ENCODE data around the gene HSD17B7.
A peak's percentile ranks its signal among the peaks of the same experiment; 100 is the strongest.
"Not testable (repeated sequence)": the region's sequence is repeated elsewhere in the genome, so short reads cannot be mapped to it uniquely, and the experiment has no call there.

HSD17B7 gene, protein sequence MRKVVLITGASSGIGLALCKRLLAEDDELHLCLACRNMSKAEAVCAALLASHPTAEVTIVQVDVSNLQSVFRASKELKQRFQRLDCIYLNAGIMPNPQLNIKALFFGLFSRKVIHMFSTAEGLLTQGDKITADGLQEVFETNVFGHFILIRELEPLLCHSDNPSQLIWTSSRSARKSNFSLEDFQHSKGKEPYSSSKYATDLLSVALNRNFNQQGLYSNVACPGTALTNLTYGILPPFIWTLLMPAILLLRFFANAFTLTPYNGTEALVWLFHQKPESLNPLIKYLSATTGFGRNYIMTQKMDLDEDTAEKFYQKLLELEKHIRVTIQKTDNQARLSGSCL

DNA sequence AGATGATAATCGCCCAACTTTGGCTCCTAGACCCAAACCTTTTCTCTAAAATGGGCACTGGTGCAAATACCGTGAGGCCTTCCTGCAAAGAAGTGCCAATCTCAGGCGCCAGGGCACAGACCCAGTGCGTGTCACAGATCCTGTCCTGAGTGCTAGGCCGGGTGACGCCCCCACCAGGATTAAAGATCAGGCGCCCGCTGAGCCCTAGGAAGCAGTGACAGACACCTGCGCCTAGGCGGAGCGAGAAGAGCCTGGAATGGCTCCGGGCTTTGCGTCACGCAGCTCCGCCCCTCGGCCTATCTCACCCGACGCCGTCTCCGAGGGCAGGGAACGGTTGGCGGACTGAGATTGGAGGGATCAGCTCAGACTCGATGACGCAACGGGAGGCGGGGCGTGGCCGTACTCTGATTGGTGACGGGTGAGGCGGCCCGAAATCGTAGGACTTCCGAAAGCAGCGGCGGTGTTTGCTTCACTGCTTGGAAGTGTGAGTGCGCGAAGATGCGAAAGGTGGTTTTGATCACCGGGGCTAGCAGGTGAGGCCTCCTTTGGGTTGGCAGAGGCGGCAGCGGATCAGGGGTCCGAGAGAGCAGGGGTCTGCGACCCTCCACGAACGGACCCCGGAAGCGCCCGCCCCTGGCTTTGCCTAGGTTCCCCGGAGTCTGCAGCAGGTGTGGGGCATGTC lies at the start of gene HSD17B7:
TSS of gene HSD17B7 (plus strand) at position 400 of the 682 bp plus-strand sequence. CDS start at position 499, 99 bp downstream.
- not testable (repeated sequence) for H3K9me3 ChIP-seq (ENCODE audit: control insufficient read depth, low read length); H3K36me3 ChIP-seq (ENCODE audit: control insufficient read depth, insufficient read depth, low read length); H3K27me3 ChIP-seq (ENCODE audit: control insufficient read depth, insufficient read depth, low read length); H3K4me1 ChIP-seq (ENCODE audit: control insufficient read depth, insufficient read depth, low read length); H3K4me3 ChIP-seq (ENCODE audit: low read length)
- peak within 1 kb of the TSS; percentile 43 for H3K9ac ChIP-seq (ENCODE audit: low read length)

DNA sequence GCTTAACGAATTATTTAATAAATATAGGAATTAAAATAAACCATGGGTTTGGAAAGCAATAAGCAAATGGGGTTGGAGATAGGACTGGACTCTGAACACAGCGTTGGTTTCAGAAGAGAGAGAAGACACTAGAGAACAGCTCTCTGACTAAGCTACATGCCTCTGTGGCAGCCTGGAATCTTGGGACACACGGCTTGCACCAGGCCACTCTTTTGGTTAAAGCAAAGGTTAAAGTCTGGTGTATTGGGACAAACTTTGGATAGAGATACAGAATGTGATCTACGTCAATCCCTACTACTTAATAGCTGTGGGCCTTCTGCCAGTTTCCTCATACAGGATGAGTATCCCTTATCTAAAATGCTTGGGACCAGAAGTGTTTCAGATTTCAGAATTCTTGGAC lies 49.7 kb upstream of the HSD17B7 start:
- H3K36me3 ChIP-seq (ENCODE audit: control insufficient read depth, insufficient read depth, low read length): no peaks in the 10 kb centered on the region
- H3K9ac ChIP-seq (ENCODE audit: low read length): no peak overlapping the region
- no peaks in the 10 kb centered on the region for H3K9me3 ChIP-seq (ENCODE audit: control insufficient read depth, low read length)
- H3K27me3 ChIP-seq (ENCODE audit: control insufficient read depth, insufficient read depth, low read length): no peaks in the 10 kb centered on the region
- no peaks in the 10 kb centered on the region for H3K4me1 ChIP-seq (ENCODE audit: control insufficient read depth, insufficient read depth, low read length)
- H3K4me3 ChIP-seq (ENCODE audit: low read length): no peak overlapping the region

DNA sequence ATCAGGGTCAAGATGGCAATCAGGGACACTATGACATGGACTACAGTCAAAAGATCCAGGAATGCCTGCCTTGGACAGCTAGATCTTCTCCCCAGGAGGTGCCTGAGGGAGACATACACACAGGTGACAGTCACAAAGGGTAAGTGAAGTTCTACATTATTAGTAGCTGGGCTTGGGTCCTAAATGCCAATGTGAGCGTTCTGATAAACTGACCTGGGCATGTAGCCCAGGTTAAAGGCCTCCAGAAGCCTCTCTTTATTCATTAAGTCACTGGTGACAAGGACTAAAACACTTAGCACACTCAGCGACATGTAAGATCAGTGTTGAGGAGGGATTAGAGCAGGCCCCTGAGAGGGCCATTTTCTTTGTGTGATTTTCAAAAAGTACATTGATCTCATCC lies 48.9 kb upstream of the HSD17B7 start:
- Histone ChIP-seq H3K36me3 (ENCODE audit: control insufficient read depth, insufficient read depth, low read length) (no peaks in the 10 kb centered on the region), H3K9me3 (ENCODE audit: control insufficient read depth, low read length) (no peaks in the 10 kb centered on the region), H3K27me3 (ENCODE audit: control insufficient read depth, insufficient read depth, low read length) (no peaks in the 10 kb centered on the region), H3K4me1 (ENCODE audit: control insufficient read depth, insufficient read depth, low read length) (no peaks in the 10 kb centered on the region), H3K9ac (ENCODE audit: low read length) (no peak overlapping the region), H3K4me3 (ENCODE audit: low read length) (no peak overlapping the region)

DNA sequence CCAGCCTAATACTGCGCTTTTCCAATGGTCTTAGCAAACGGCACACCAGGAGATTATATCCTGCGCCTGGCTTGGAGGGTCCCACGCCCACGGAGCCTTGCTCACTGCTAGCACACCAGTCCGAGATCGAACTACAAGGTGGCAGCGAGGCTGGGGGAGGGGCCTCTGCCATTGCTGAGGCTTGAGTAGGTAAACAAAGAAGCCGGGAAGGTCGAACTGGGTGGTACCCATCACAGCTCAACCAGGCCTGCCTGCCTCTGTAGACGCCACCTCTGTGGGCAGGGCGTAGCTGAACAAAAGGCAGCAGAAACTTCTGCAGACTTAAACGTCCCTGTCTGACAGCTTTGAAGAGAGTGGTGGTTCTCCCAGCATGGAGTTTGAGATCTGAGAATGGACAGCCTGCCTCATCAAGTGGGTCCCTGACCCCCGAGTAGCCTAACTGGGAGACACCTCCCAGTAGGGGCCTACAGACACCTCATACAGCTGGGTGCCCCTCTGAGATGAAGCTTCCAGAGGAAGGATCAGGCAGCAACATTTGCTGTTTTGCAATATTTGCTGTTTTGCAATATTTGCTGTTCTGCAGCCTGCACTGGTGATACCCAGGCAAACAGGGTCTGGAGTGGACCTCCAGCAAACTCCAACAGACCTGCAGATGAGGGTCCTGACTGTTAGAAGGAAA lies 44.1 kb upstream of the HSD17B7 start:
- H3K9ac ChIP-seq (ENCODE audit: low read length); H3K27me3 ChIP-seq (ENCODE audit: control insufficient read depth, insufficient read depth, low read length); H3K4me1 ChIP-seq (ENCODE audit: control insufficient read depth, insufficient read depth, low read length); H3K36me3 ChIP-seq (ENCODE audit: control insufficient read depth, insufficient read depth, low read length); H3K9me3 ChIP-seq (ENCODE audit: control insufficient read depth, low read length); H3K4me3 ChIP-seq (ENCODE audit: low read length): not testable (repeated sequence)

DNA sequence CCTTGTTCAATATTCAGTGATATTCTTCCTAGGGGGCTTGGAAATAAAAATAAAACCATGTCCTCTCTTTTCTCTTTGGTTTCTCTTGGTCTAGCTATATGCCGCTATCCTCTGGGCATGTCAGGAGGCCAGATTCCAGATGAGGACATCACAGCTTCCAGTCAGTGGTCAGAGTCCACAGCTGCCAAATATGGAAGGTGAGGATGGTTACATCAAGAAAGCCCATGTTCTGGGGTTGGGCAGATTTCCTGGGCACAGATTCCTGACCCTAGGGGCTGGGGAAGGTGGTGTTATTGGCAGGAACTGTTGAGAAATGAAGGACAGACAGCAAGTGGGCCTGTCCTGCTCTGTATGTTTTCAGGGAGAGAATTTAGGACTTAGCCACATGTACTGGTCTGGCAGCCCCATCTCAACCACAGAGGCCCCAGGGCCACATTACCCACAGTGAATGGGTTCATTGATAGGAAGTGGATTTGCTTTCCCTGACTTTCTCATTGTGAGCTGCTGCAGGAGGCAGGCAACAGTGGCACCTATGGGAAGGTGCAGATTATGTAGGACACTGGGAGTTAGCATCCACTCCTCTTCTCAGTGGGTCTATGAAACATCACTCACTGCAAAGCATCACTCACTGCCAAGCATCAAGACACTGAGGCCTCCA lies 37.4 kb upstream of the HSD17B7 start:
- no peak overlapping the region for H3K9ac ChIP-seq (ENCODE audit: low read length)
- H3K27me3 ChIP-seq (ENCODE audit: control insufficient read depth, insufficient read depth, low read length): no peaks in the 10 kb centered on the region
- no peak overlapping the region for H3K4me3 ChIP-seq (ENCODE audit: low read length)
- no peaks in the 10 kb centered on the region for H3K36me3 ChIP-seq (ENCODE audit: control insufficient read depth, insufficient read depth, low read length)
- H3K9me3 ChIP-seq (ENCODE audit: control insufficient read depth, low read length): no peaks in the 10 kb centered on the region
- H3K4me1 ChIP-seq (ENCODE audit: control insufficient read depth, insufficient read depth, low read length): no peaks in the 10 kb centered on the region

DNA sequence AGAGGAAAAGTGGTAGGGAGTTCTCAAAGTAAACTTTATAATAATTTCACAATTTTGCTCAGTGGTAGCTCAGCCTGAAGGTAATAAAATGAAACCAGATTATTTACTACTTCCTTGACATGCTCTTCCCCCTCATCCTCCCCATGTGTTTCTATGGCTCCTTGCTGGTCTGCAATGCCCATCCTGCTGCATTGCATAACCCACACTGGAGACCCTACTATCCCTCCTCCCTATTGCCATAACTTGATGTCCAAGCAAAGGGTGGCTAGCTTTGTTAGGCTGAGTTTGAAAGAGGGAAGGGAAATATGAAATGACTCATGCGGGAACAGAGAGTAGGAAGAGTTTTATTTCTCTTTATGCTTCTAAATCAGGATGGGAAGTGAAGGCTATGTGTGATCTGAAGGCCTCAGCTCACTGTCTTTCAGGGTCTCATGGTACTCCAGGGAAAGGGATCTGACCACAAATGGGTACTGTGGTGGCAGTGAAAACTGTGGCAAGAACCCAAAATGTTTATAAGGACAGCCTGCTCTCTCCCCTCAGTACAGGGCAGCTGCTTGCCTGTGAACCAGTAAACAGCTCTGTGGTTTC lies 36.4 kb upstream of the HSD17B7 start:
- Histone ChIP-seq H3K27me3 (ENCODE audit: control insufficient read depth, insufficient read depth, low read length) (no peaks in the 10 kb centered on the region), H3K4me3 (ENCODE audit: low read length) (no peak overlapping the region), H3K36me3 (ENCODE audit: control insufficient read depth, insufficient read depth, low read length) (no peaks in the 10 kb centered on the region), H3K9me3 (ENCODE audit: control insufficient read depth, low read length) (no peaks in the 10 kb centered on the region), H3K9ac (ENCODE audit: low read length) (no peak overlapping the region), H3K4me1 (ENCODE audit: control insufficient read depth, insufficient read depth, low read length) (no peaks in the 10 kb centered on the region)

DNA sequence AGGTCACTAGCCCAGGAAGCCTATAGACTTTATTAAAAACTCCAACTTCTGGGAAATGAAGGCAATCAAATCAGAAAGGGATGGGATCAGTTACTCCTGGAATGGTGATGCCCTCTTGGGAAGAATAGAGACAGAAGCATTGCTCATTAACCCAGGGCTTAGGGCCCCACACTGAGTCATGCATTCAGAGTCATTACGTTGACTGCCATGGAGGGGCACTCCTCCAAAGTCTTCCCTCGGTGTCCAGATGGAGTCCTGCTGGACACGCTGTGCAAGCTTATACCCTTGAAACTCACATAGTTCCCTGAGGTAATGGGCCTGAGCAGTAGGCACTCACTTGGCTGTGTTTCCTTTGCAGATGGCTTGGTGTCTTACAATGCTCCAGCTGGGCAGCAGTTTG lies 35.2 kb upstream of the HSD17B7 start:
- H3K9ac ChIP-seq (ENCODE audit: low read length): no peak overlapping the region
- no peaks in the 10 kb centered on the region for H3K27me3 ChIP-seq (ENCODE audit: control insufficient read depth, insufficient read depth, low read length)
- no peaks in the 10 kb centered on the region for H3K36me3 ChIP-seq (ENCODE audit: control insufficient read depth, insufficient read depth, low read length)
- H3K4me3 ChIP-seq (ENCODE audit: low read length): no peak overlapping the region
- no peaks in the 10 kb centered on the region for H3K9me3 ChIP-seq (ENCODE audit: control insufficient read depth, low read length)
- no peaks in the 10 kb centered on the region for H3K4me1 ChIP-seq (ENCODE audit: control insufficient read depth, insufficient read depth, low read length)

DNA sequence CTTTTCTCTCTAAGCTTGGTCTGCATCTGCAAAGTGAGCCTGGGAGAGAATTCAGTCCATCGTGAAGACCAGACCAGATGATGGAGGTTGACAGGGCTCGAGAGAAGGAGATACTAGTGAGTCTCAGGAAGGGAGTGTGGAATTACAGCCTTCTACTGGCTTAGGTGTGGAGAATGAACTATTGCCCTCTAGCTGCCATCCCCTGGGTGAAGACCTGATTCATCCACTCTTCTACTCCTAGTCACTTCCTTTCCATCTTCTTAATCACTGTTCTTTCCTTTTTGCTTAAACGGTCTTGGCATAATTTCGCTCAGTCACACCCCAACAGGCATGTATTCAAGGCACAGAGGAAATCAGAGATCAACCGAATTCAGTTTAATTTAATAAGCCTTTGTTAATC lies 34.0 kb upstream of the HSD17B7 start:
- Histone ChIP-seq H3K4me3 (ENCODE audit: low read length) (no peak overlapping the region), H3K9ac (ENCODE audit: low read length) (no peak overlapping the region), H3K27me3 (ENCODE audit: control insufficient read depth, insufficient read depth, low read length) (no peaks in the 10 kb centered on the region), H3K9me3 (ENCODE audit: control insufficient read depth, low read length) (no peaks in the 10 kb centered on the region), H3K4me1 (ENCODE audit: control insufficient read depth, insufficient read depth, low read length) (no peaks in the 10 kb centered on the region), H3K36me3 (ENCODE audit: control insufficient read depth, insufficient read depth, low read length) (no peaks in the 10 kb centered on the region)

DNA sequence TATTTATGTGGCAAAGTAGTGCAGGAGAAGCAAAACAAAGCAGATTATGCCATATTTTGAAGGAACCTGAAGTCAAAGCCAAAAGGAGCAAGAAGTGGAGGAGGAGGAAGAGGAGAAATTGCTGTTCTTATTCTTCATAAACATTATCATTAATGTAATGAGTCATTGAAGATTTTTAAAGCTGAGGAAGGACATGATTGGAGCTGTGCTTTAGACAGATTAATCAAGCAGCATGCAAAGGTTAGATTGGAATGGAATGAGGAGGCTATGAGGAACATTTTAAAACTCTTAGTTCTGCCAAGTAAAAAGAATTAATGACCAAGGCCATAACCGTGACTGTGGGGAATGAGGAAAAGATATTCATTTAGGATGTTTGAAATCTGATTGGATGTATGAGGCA lies 33.0 kb upstream of the HSD17B7 start:
- no peaks in the 10 kb centered on the region for H3K36me3 ChIP-seq (ENCODE audit: control insufficient read depth, insufficient read depth, low read length)
- no peaks in the 10 kb centered on the region for H3K9me3 ChIP-seq (ENCODE audit: control insufficient read depth, low read length)
- no peak overlapping the region for H3K4me3 ChIP-seq (ENCODE audit: low read length)
- no peaks in the 10 kb centered on the region for H3K4me1 ChIP-seq (ENCODE audit: control insufficient read depth, insufficient read depth, low read length)
- H3K27me3 ChIP-seq (ENCODE audit: control insufficient read depth, insufficient read depth, low read length): no peaks in the 10 kb centered on the region
- H3K9ac ChIP-seq (ENCODE audit: low read length): no peak overlapping the region

DNA sequence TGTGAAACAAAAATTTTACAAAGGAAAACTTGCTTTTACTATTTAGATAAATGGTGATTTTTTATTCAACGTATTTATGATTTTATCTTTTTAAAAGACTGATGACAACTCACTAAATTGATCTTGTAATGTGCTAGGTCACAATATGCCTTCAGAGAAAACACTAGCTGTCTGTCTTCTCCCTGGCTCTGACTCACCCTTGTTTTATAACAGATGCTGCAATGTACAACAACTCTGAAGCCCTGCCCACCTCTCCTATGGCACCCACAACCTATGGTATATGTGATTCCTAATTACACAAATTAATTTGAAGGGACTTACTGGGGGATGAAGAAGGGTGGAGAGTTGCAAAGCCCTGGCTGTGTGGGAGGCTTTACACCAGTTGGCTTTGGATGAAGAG lies 24.7 kb upstream of the HSD17B7 start:
- no peaks in the 10 kb centered on the region for H3K36me3 ChIP-seq (ENCODE audit: control insufficient read depth, insufficient read depth, low read length)
- no peak overlapping the region for H3K9ac ChIP-seq (ENCODE audit: low read length)
- no peaks in the 10 kb centered on the region for H3K4me1 ChIP-seq (ENCODE audit: control insufficient read depth, insufficient read depth, low read length)

DNA sequence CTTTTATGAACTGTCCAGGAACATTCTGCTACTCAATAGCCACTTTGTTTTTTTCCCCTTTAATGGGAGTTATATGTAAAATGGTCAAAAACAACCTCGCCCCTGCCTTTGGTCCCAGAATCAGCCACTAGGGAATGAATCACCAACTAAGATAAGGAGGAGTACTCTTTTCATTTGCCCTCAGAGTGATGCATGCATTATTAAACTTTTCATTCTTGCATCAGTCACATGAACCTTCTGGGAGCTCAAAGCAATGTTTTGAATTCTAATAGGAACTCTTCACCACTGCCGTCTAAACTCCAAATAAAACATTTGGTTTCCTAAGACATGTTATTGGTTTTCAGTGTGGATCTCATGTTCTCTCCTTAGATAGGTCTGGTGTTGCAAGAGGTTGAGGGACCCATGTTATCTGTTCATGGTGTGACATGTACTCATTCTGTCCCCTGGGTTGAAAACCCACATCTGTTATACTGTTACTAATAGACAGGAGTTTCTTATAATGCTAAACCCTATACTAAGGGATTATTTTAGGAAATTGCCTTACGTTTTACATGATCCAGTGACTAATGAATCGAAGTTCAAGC lies 17.8 kb upstream of the HSD17B7 start:
- Histone ChIP-seq H3K27me3 (ENCODE audit: control insufficient read depth, insufficient read depth, low read length) (no peaks in the 10 kb centered on the region), H3K36me3 (ENCODE audit: control insufficient read depth, insufficient read depth, low read length) (no peaks in the 10 kb centered on the region), H3K9me3 (ENCODE audit: control insufficient read depth, low read length) (no peaks in the 10 kb centered on the region), H3K4me3 (ENCODE audit: low read length) (no peak overlapping the region), H3K4me1 (ENCODE audit: control insufficient read depth, insufficient read depth, low read length) (no peaks in the 10 kb centered on the region), H3K9ac (ENCODE audit: low read length) (no peak overlapping the region)

More for the DNA sequence above, 24.7 kb upstream of the HSD17B7 start:
- no peaks in the 10 kb centered on the region for H3K9me3 ChIP-seq (ENCODE audit: control insufficient read depth, low read length)
- no peak overlapping the region for H3K4me3 ChIP-seq (ENCODE audit: low read length)
- no peaks in the 10 kb centered on the region for H3K27me3 ChIP-seq (ENCODE audit: control insufficient read depth, insufficient read depth, low read length)
